Measurements from ENCODE around the gene HECTD4. TPM values are rescaled to one million over a fixed set of nuclear protein-coding genes. Genes with fewer than 3 reads are reported as not detected.

HECTD4 gene
- total RNA-seq, 2 donors from 2014 or later: 50.6 to 73.4 TPM

Small RNAs within 50 kb of the gene (microRNA-seq; reads per million reads assigned to microRNA genes)
- not detected for gene MIR6861

Small RNAs within 50 kb of the gene (small RNA-seq; reads per million reads assigned to genes)
- 0 reads per million in 2 donors for gene RF00019

Other genes starting within 250 kb of the HECTD4 start
- gene RPL6, start 27.2 kb upstream of the HECTD4 start, total RNA-seq: 1,000 to 10,000 TPM in 1 of 2 donors, 100 to 1,000 TPM in 1; 737 to 1,506 TPM
- 10 to 100 TPM; 61.0 to 61.3 TPM for gene PTPN11, start 36.5 kb upstream of the HECTD4 start, total RNA-seq